Lower leg skin (tissue), 4 donors: ENCODE results near the gene TTBK1. TPM values are rescaled to one million over a fixed set of nuclear protein-coding genes. Genes with fewer than 3 reads are reported as not detected.

Experiments used
- DNase-seq, 2 donors: peaks; one replicate each; pipeline ENCODE4 v3.0.0-alpha.2; 2019; ENCODE audit warnings: low spot score in 2 of 2
- H3K4me3 ChIP-seq: fragments of 200-600 bp; sonication (generic); 2 replicates; pipeline ENCODE4 v1.5.1; 2017; ENCODE audit warnings: mild to moderate bottlenecking, low read depth; ENCODE audit not compliant: poor library complexity, severe bottlenecking
- CTCF ChIP-seq, 3 donors: fragments of 450-650 bp; IDR thresholded peaks; one replicate each; pipeline ENCODE4 v1.5.1; 2016; ENCODE audit warnings: antibody characterized with exemption in 3 of 3, mild to moderate bottlenecking in 3 of 3, moderate library complexity in 2 of 3
- POLR2A ChIP-seq, 2 donors: fragments of 450-650 bp; IDR thresholded peaks; one replicate each; pipeline ENCODE4 v1.6.1; 2016 to 2017; ENCODE audit warnings: antibody characterized with exemption in 2 of 2, mild to moderate bottlenecking in 1 of 2, moderate library complexity in 1 of 2
- WGBS, 2 donors: methylation state at CpG; one replicate each; pipeline ENCODE4 v1.1.5; 2018; 5-methylcytosine and 5-hydroxymethylcytosine counted together
- intact Hi-C: fragments of 100-400 bp; cut with DNase I; formaldehyde crosslinking; loops from one replicate; pipeline ENCODE4 v1.15.0; 2023; ENCODE audit warnings: low total_unique reads
- total RNA-seq, 4 donors: library from RNA; depleted of rRNA; stranded (reverse); fragments of >200 nt; gene quantifications; one replicate each; pipeline ENCODE4 v1.1.0, GENCODE V29; 2016

TTBK1 gene
- total RNA-seq, 4 donors from 2014 or later: 0.08 TPM; not detected in 3

- WGBS, 2 donors: 87 to 93% methylated on average over 11 to 17 of the region's 17 CpGs
- TF ChIP-seq POLR2A (IDR thresholded peaks at IDR 0.05) (no peak), CTCF (IDR thresholded peaks at IDR 0.05) (no peak)
- intact Hi-C loops: no loop called here
- no peak overlapping the region for H3K4me3 ChIP-seq
- DNase-seq: no peak
Measured at GRCh38 chr6:43203029-43203717, 40.1 kb upstream of the TTBK1 start.

DNA sequence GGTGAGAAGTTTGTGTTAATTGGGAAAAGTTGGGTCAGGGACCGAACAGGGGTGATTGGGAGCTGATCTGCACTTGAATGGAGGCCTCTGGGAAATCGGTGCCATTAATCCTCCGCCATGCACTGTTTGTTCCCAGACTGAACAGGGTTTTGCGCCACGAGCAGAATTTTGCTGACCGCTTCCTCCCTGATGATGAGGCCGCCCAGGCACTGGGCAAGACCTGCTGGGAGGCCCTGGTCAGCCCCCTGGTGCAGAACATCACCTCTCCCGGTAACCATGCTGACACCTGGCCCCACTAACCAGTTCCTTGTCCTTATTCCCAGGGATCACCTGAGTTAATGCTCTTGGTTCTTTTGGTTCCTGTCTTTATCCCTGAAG is 39.6 kb upstream of the TTBK1 start:
- 91 to 93% methylated on average over 8 of the region's 8 CpGs for WGBS, 2 donors
- no peak for TF ChIP-seq POLR2A (IDR thresholded peaks at IDR 0.05)
- TF ChIP-seq CTCF (IDR thresholded peaks at IDR 0.05): no peak
- no peak for DNase-seq

GRCh38 chr6:43204271-43205105 is 38.8 kb upstream of the TTBK1 start:
- intact Hi-C loops: no loop called here
- WGBS, 2 donors: 94 to 98% methylated on average over 23 of the region's 23 CpGs
- H3K4me3 ChIP-seq: no peak overlapping the region
- TF ChIP-seq POLR2A (IDR thresholded peaks at IDR 0.05) (no peak), CTCF (IDR thresholded peaks at IDR 0.05) (no peak)
- DNase-seq: no peak

More for the DNA sequence above, 39.6 kb upstream of the TTBK1 start:
- intact Hi-C loops: no loop called here
- H3K4me3 ChIP-seq: no peak overlapping the region

DNA sequence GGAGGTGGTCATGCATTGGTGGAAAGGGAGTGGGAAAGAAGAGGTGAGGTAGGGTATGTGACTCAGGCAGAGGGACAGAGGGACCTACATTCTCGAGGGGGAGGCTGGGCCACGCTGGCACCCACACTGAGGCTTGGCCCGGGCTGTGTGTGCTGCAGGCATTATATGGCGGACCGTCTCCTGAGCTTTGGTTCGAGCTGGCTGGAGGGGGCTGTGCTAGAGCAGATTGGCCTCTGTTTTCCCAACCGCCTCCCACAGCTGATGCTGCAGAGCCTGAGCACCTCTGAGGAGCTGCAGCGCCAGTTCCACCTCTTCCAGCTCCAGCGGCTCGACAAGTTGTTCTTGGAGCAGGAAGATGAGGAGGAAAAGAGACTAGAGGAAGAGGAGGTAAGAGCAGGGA is 37.4 kb upstream of the TTBK1 start:
- TF ChIP-seq POLR2A (IDR thresholded peaks at IDR 0.05) (no peak), CTCF (IDR thresholded peaks at IDR 0.05) (no peak)
- DNase-seq: no peak
- WGBS, 2 donors: 94 to 95% methylated on average over 10 of the region's 10 CpGs
- intact Hi-C loops: no loop called here
- H3K4me3 ChIP-seq: no peak overlapping the region

DNA sequence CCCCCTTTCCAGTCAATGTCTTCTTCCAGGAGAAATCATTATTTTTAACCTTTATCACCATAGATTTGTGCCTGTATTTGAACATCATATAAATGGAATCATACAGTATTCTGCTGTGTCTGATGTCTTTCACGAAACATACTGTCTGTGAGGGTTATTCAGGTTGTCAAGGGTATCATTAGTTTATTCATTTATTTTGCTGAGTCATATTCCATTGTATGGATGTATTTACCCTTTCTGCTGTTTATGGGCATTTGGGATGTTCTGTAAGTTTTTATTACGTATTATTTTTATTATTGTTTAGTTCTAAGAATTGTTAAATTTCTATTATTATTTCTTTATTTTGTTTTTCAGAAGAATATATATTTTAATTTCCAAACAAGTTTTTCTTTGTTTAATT is 36.0 kb upstream of the TTBK1 start:
- WGBS, 2 donors: 88 to 95% methylated on average over 2 of the region's 2 CpGs
- DNase-seq: no peak
- no peak overlapping the region for H3K4me3 ChIP-seq
- TF ChIP-seq CTCF (IDR thresholded peaks at IDR 0.05) (no peak), POLR2A (IDR thresholded peaks at IDR 0.05) (no peak)
- intact Hi-C loops: no loop called here
